Endothelial cell of umbilical vein (primary cell): ENCODE results near the gene WDFY3. TPM values are rescaled to one million over a fixed set of nuclear protein-coding genes. Genes with fewer than 3 reads are reported as not detected.

Source experiments
- BruUV-seq: library from RNA; stranded (reverse); fragments of 400-500 nt; replicated peaks from 2 replicates; lab custom pipeline; 2021; lab: Mats Ljungman, UMichigan
- CTCF ChIA-PET: fragments of 300-600, 350-600 bp; sonication (Branson Sonifier 250); formaldehyde crosslinking; loops from one replicate; lab custom pipeline; 2021; ENCODE audit warnings: antibody characterized with exemption, inconsistent platforms; lab: Charles Lee
- POLR2A ChIA-PET: fragments of 300-600, 350-600 bp; sonication (Branson Sonifier 250); formaldehyde crosslinking; loops from one replicate; lab custom pipeline; 2021; ENCODE audit warnings: antibody characterized with exemption, inconsistent platforms; lab: Charles Lee
- DNase-seq: peaks from one replicate; pipeline ENCODE4 v3.0.0-alpha.2; 2011; ENCODE audit warnings: low read depth, low spot score
- FAIRE-seq: peaks from 2 replicates; lab custom pipeline; 2011; peaks lifted over from hg19 to GRCh38; lab: Jason Lieb, UNC
- H2AFZ ChIP-seq: 2 replicates; pipeline ENCODE4 v1.6.0; 2012; ENCODE audit warnings: low read depth, low read length, control low read depth, inconsistent platforms
- H3K27ac ChIP-seq: 2 replicates; pipeline ENCODE4 v1.5.1; 2011; ENCODE audit warnings: low read depth, mild to moderate bottlenecking, control low read depth, low read length, moderate library complexity; ENCODE audit not compliant: insufficient read depth
- H3K27me3 ChIP-seq, 2 experiments: 2 replicates each; pipeline versions ENCODE4 v1.6.0 to v1.6.1; 2011; ENCODE audit warnings: low read length in 2 of 2, mixed read lengths in 1 of 2; ENCODE audit not compliant: control insufficient read depth in 2 of 2, insufficient read depth in 2 of 2
- H3K36me3 ChIP-seq, 2 experiments: 2 replicates in 1 of 2; 3 replicates in 1 of 2; pipeline ENCODE4 v1.5.1; 2011; ENCODE audit warnings: low read length in 2 of 2, mild to moderate bottlenecking in 1 of 2, moderate library complexity in 1 of 2; ENCODE audit not compliant: control insufficient read depth in 2 of 2, insufficient read depth in 2 of 2; ENCODE audit errors: extremely low read depth in 1 of 2
- H3K4me1 ChIP-seq: 3 replicates; pipeline ENCODE4 v1.5.1; 2011; ENCODE audit warnings: mild to moderate bottlenecking, low read length; ENCODE audit not compliant: control insufficient read depth, insufficient read depth; ENCODE audit errors: extremely low read depth
- H3K4me2 ChIP-seq: 2 replicates; pipeline ENCODE4 v1.6.1; 2011; ENCODE audit warnings: low read length, control low read depth, mixed read lengths; ENCODE audit not compliant: insufficient read depth
- H3K4me3 ChIP-seq, 3 experiments: fragments of 200-600 bp in 1 of 3; sonication (generic), shearing (Covaris generic) in 1 of 3; replicated peaks in 1 of 3; 2 replicates each; pipeline ENCODE4 v1.5.1; 2011 to 2016; ENCODE audit warnings: control low read depth in 3 of 3, low read length in 3 of 3, mild to moderate bottlenecking in 2 of 3, inconsistent platforms in 1 of 3, low read depth in 1 of 3, moderate library complexity in 1 of 3; ENCODE audit not compliant: insufficient read depth in 1 of 3
- H3K79me2 ChIP-seq: 2 replicates; pipeline ENCODE4 v1.6.0; 2012; ENCODE audit warnings: low read length, inconsistent platforms; ENCODE audit not compliant: control insufficient read depth, insufficient read depth
- H3K9ac ChIP-seq: replicated peaks from 2 replicates; pipeline ENCODE3; 2011; ENCODE audit warnings: low read length, control low read depth; ENCODE audit not compliant: insufficient read depth; ENCODE audit errors: extremely low read depth
- H3K9me1 ChIP-seq: replicated peaks from 3 replicates; pipeline ENCODE4 v1.6.0; 2011; ENCODE audit warnings: mild to moderate bottlenecking, low read length; ENCODE audit not compliant: control insufficient read depth, insufficient read depth; ENCODE audit errors: extremely low read depth
- H3K9me3 ChIP-seq: replicated peaks from 2 replicates; pipeline ENCODE4 v1.5.1; 2012; ENCODE audit warnings: low read length, inconsistent platforms; ENCODE audit not compliant: control insufficient read depth, insufficient read depth
- H4K20me1 ChIP-seq: replicated peaks from 2 replicates; pipeline ENCODE3; 2011; ENCODE audit warnings: mild to moderate bottlenecking, low read length; ENCODE audit not compliant: control insufficient read depth, insufficient read depth; ENCODE audit errors: extremely low read depth
- CTCF ChIP-seq, 2 donors: IDR thresholded peaks; 1 replicate in 1 of 2; 2 replicates in 1 of 2; pipeline ENCODE4 v1.5.1; 2011; ENCODE audit warnings: low read length in 2 of 2, mild to moderate bottlenecking in 2 of 2, moderate library complexity in 2 of 2, control low read depth in 1 of 2, inconsistent platforms in 1 of 2, low read depth in 1 of 2; ENCODE audit not compliant: insufficient read depth in 1 of 2; ENCODE audit errors: extremely low read depth in 1 of 2
- EZH2 ChIP-seq: IDR thresholded peaks from 2 replicates; pipeline ENCODE4 v1.6.1; 2012; ENCODE audit warnings: borderline replicate concordance, low read depth, mild to moderate bottlenecking, moderate library complexity, low read length, inconsistent platforms; ENCODE audit not compliant: severe bottlenecking
- FOS ChIP-seq: IDR thresholded peaks from 2 replicates; pipeline ENCODE4 v1.6.1; 2011; ENCODE audit warnings: mild to moderate bottlenecking, low read length, moderate library complexity, borderline replicate concordance; ENCODE audit not compliant: insufficient read depth
- JUN ChIP-seq: IDR thresholded peaks from 2 replicates; pipeline ENCODE4 v1.6.1; 2011; ENCODE audit warnings: borderline replicate concordance, low read depth; ENCODE audit not compliant: insufficient read length, insufficient read depth
- MYC ChIP-seq: IDR thresholded peaks from one replicate; pipeline ENCODE4 v1.6.1; 2011; ENCODE audit warnings: mild to moderate bottlenecking, low read depth, low read length
- POLR2A ChIP-seq: IDR thresholded peaks from 2 replicates; pipeline ENCODE4 v1.6.1; 2012; ENCODE audit warnings: low read depth, mild to moderate bottlenecking, control low read depth, low read length
- POLR2AphosphoS5 ChIP-seq: IDR thresholded peaks from 2 replicates; pipeline ENCODE4 v1.6.1; 2012; ENCODE audit warnings: low read depth, mild to moderate bottlenecking, control low read depth, low read length, moderate library complexity; ENCODE audit not compliant: insufficient read depth
- dilution Hi-C: fragments of 300-500 bp; cut with MboI; formaldehyde crosslinking; loops from one replicate; pipeline ENCODE4 v1.15.0; 2019; ENCODE audit warnings: low sequenced_read_pairs; ENCODE audit not compliant: extremely low pct_ligation_motif_present
- intact Hi-C: fragments of 100-400 bp; cut with micrococcal nuclease; formaldehyde crosslinking; loops from one replicate; pipeline ENCODE4 v1.10.0; 2022
- polyA plus RNA-seq, 4 experiments: library from polyadenylated mRNA; depleted of rRNA in 3 of 4; stranded (reverse) in 3 of 4; unstranded in 1 of 4; fragments of >200 nt; gene quantifications; 2 replicates each; pipeline versions ENCODE4 v1.2.1 to v1.2.3, GENCODE V29; 2011 to 2012; ENCODE audit warnings: missing spikeins in 1 of 4
- total RNA-seq: library from RNA; stranded (reverse); gene quantifications from 2 replicates; pipeline ENCODE4 v1.2.3, GENCODE V29; 2021
- TF ChIP-seq, protein P1 (sequence below): IDR thresholded peaks from 2 replicates; pipeline ENCODE4 v1.6.1; 2011; ENCODE audit not compliant: insufficient read depth, insufficient read length

WDFY3 gene
- total and polyA plus RNA-seq, 2 donors (not counting 3 experiments of a cell fraction or from before 2014, with no cell fraction given) = 37.0 to 113 TPM

DNA sequence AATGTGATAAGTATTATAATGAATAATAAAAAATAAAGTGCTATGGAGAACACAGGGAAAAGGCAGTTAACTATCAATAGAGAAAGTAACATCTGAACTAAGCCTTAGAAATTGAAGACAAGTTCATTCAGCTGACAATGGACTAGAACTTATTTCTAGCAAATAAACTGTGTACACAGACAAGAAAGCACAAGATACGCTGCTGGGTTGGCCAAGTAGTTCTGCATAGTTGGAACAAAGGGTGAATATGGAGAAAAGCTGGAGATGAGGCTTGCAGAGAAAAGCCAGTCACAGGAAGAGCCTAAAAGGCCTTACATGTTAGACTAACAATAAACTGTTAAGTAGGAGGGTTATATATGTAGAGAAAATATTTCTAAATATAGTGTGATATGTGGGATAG is 71.2 kb downstream of the WDFY3 start:
- TF ChIP-seq POLR2A (no peak), CTCF (IDR thresholded peaks at IDR 0.05; ENCODE audit: extremely low read depth in 1 of 2, insufficient read depth in 1 of 2, low read depth in 1 of 2, low read length in 2 of 2) (no peak), EZH2 (no peak), MYC (no peak), JUN (no peak), FOS (no peak), POLR2AphosphoS5 (no peak)
- TF ChIP-seq, protein P1, sequence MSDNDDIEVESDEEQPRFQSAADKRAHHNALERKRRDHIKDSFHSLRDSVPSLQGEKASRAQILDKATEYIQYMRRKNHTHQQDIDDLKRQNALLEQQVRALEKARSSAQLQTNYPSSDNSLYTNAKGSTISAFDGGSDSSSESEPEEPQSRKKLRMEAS = no peak
- FAIRE-seq (no peak), DNase-seq (no peak)
- Histone ChIP-seq H3K9me3 (no peaks in the 10 kb centered on the region), H3K9ac (no peak overlapping the region), H2AFZ (no peak overlapping the region), H3K9me1 (no peaks in the 10 kb centered on the region), H3K27ac (no peak overlapping the region), H3K4me1 (no peaks in the 10 kb centered on the region), H3K4me2 (no peak overlapping the region), H3K79me2 (peaks cover 23% of the 10 kb centered on the region), H4K20me1 (no peaks in the 10 kb centered on the region), H3K36me3 (no peaks in the 10 kb centered on the region), H3K4me3 (no peak overlapping the region), H3K27me3 (no peaks in the 10 kb centered on the region)
- ChIA-PET CTCF (interaction anchor here (1.2 kb wide), 1 partner anchor 9 kb away, joined by 3 read pairs; no protein-coding TSS in a partner anchor), POLR2A (no interaction called here)
- no TSS peak for BruUV-seq
- dilution Hi-C loops = no loop called here
- intact Hi-C loops = no loop called here
